B cell (primary cell): ENCODE measurements around the gene CRABP1. TPM values are rescaled to one million over a fixed set of nuclear protein-coding genes. Genes with fewer than 3 reads are reported as not detected.

Experiments used
- ATAC-seq: fragments of 200-7000 bp; cut with Tn5 transposase; one replicate; pipeline ENCODE4 v1.10.0; 2021; ENCODE audit warnings: low read depth, mild to moderate bottlenecking, moderate number of reproducible peaks, moderate library complexity
- CTCF ChIA-PET: fragments of 350-600 bp; sonication (Branson Sonifier 250); formaldehyde crosslinking; loops from one replicate; lab custom pipeline; 2021; ENCODE audit warnings: antibody characterized with exemption, inconsistent platforms; lab: Charles Lee
- POLR2A ChIA-PET: fragments of 350-600 bp; sonication (Branson Sonifier 250); formaldehyde crosslinking; loops from one replicate; lab custom pipeline; 2021; ENCODE audit warnings: antibody characterized with exemption; lab: Charles Lee
- DNase-seq: peaks from one replicate; pipeline ENCODE4 v3.0.0; 2013
- H2AFZ ChIP-seq: 2 replicates; pipeline ENCODE4 v1.6.1; 2012; ENCODE audit warnings: mild to moderate bottlenecking, low read depth, low read length; ENCODE audit not compliant: insufficient read depth, poor library complexity, severe bottlenecking
- H3K27ac ChIP-seq, 2 donors: 1 replicate in 1 of 2; 2 replicates in 1 of 2; pipeline ENCODE4 v1.5.1; 2012 to 2013; ENCODE audit warnings: low read length in 2 of 2, mild to moderate bottlenecking in 2 of 2, moderate library complexity in 1 of 2
- H3K27me3 ChIP-seq, 4 experiments: fragments of 200-600 bp in 1 of 4; sonication (generic) in 1 of 4; replicated peaks in 1 of 4; 1 replicate in 2 of 4; 2 replicates in 2 of 4; pipeline versions ENCODE4 v1.6.1 to v1.7.0; 2013 to 2016; ENCODE audit warnings: low read length in 3 of 4, mild to moderate bottlenecking in 2 of 4, mixed read lengths in 1 of 4, moderate library complexity in 1 of 4; ENCODE audit not compliant: insufficient read depth in 4 of 4, control insufficient read depth in 3 of 4; ENCODE audit errors: control extremely low read depth in 1 of 4
- H3K36me3 ChIP-seq, 2 experiments: replicated peaks in 1 of 2; 1 replicate in 1 of 2; 2 replicates in 1 of 2; pipeline versions ENCODE4 v1.6.1 to v1.7.1; 2013; ENCODE audit warnings: low read length in 1 of 2; ENCODE audit not compliant: insufficient read depth in 2 of 2, control insufficient read depth in 1 of 2; ENCODE audit errors: control extremely low read depth in 1 of 2, extremely low read depth in 1 of 2
- H3K4me1 ChIP-seq, 2 donors: fragments of 200-600 bp in 1 of 2; sonication (generic) in 1 of 2; 1 replicate in 1 of 2; 2 replicates in 1 of 2; pipeline versions ENCODE4 v1.5.1 to v1.6.1; 2013 to 2017; ENCODE audit warnings: low read length in 2 of 2; ENCODE audit not compliant: control insufficient read depth in 2 of 2, insufficient read depth in 2 of 2
- H3K4me2 ChIP-seq: replicated peaks from 2 replicates; pipeline ENCODE3; 2012; ENCODE audit warnings: mild to moderate bottlenecking, low read depth, low read length; ENCODE audit not compliant: poor library complexity, severe bottlenecking
- H3K4me3 ChIP-seq, 5 experiments: fragments of 200-600 bp in 1 of 5; sonication (generic) in 1 of 5; 1 replicate in 3 of 5; 2 replicates in 2 of 5; pipeline versions ENCODE4 v1.5.1 to v1.7.0; 2011 to 2016; ENCODE audit warnings: low read length in 4 of 5, mild to moderate bottlenecking in 4 of 5, low read depth in 2 of 5, control low read depth in 1 of 5, moderate library complexity in 1 of 5; ENCODE audit not compliant: insufficient read depth in 1 of 5; ENCODE audit errors: control extremely low read depth in 1 of 5, extremely low read depth in 1 of 5
- H3K79me2 ChIP-seq: fragments of 200-600 bp; sonication (generic); one replicate; pipeline ENCODE4 v1.6.0; 2016; ENCODE audit warnings: low read length; ENCODE audit not compliant: control insufficient read depth, insufficient read depth
- H3K9ac ChIP-seq: fragments of 200-600 bp; sonication (generic); 2 replicates; pipeline ENCODE4 v1.6.1; 2017; ENCODE audit warnings: mild to moderate bottlenecking, low read length, moderate library complexity
- H3K9me3 ChIP-seq, 3 donors: one replicate each; pipeline versions ENCODE4 v1.6.1 to v1.7.1; 2013; ENCODE audit warnings: low read length in 2 of 3; ENCODE audit not compliant: control insufficient read depth in 2 of 3, insufficient read depth in 1 of 3; ENCODE audit errors: control extremely low read depth in 1 of 3
- H4K20me1 ChIP-seq: 2 replicates; pipeline ENCODE4 v1.6.0; 2012; ENCODE audit warnings: mild to moderate bottlenecking, low read length; ENCODE audit not compliant: insufficient read depth, control insufficient read depth, poor library complexity, severe bottlenecking
- H3K27ac Mint-ChIP-seq: one replicate; pipeline ENCODE4 v1.8.0; 2021; ENCODE audit warnings: mixed read lengths
- H3K27me3 Mint-ChIP-seq: one replicate; pipeline ENCODE4 v1.8.0; 2021; ENCODE audit warnings: mixed read lengths
- H3K4me1 Mint-ChIP-seq: one replicate; pipeline ENCODE4 v1.8.0; 2021; ENCODE audit warnings: mixed read lengths
- H3K4me3 Mint-ChIP-seq: one replicate; pipeline ENCODE4 v1.8.0; 2021; ENCODE audit warnings: mixed read lengths
- H3K9me3 Mint-ChIP-seq: one replicate; pipeline ENCODE4 v1.8.0; 2022; ENCODE audit warnings: mixed read lengths; ENCODE audit not compliant: insufficient read depth
- CTCF ChIP-seq: fragments of 200-600 bp; IDR thresholded peaks from one replicate; pipeline ENCODE4 v1.8.0; 2022; ENCODE audit warnings: antibody characterized with exemption, mild to moderate bottlenecking
- EZH2 ChIP-seq: IDR thresholded peaks from 2 replicates; pipeline ENCODE4 v1.6.1; 2012; ENCODE audit warnings: borderline replicate concordance, low read depth, mild to moderate bottlenecking, moderate library complexity, low read length; ENCODE audit not compliant: insufficient read depth, poor library complexity, severe bottlenecking
- WGBS: methylation state at CpG from one replicate; pipeline ENCODE4 v1.1.5; 2013; ENCODE audit warnings: missing lambda C conversion rate; ENCODE audit not compliant: insufficient coverage; 5-methylcytosine and 5-hydroxymethylcytosine counted together
- intact Hi-C: fragments of 100-400 bp; cut with micrococcal nuclease; formaldehyde crosslinking; loops from one replicate; pipeline ENCODE4 v1.10.0; 2022
- polyA plus RNA-seq: library from polyadenylated mRNA; depleted of rRNA; stranded (reverse); fragments of >200 nt; gene quantifications from 2 replicates; pipeline ENCODE4 v1.2.3, GENCODE V29; 2012
- total RNA-seq, 2 donors: library from RNA; stranded (reverse); fragments of 120-200 nt in 1 of 2; gene quantifications; 1 replicate in 1 of 2; 2 replicates in 1 of 2; pipeline versions ENCODE4 v1.2.3 to v1.2.4, GENCODE V29; 2013 to 2022

Gene CRABP1
- total and polyA plus RNA-seq, 2 donors (not counting 1 experiment from before 2014, with no cell fraction given), result not detected

- intact Hi-C loops, result no loop called here
- Histone ChIP-seq H3K36me3 (no peaks in the 10 kb centered on the region), H3K79me2 (no peaks in the 10 kb centered on the region), H3K4me3 (no peak overlapping the region), H3K9me3 (no peaks in the 10 kb centered on the region), H3K27ac (no peak overlapping the region), H3K27me3 (peaks cover 0 to 14% (median 2%) of the 10 kb centered on the region in 4 experiments), H4K20me1 (no peaks in the 10 kb centered on the region), H3K4me1 (no peaks in the 10 kb centered on the region), H2AFZ (no peak overlapping the region), H3K9ac (no peak overlapping the region), H3K4me2 (no peak overlapping the region)
- POLR2A ChIA-PET, result no interaction called here
- no peaks in the 10 kb centered on the region for H3K4me1 Mint-ChIP-seq
- CTCF ChIA-PET, result no interaction called here
- DNase-seq, result no peak
- ATAC-seq, result no peak
- no peaks in the 10 kb centered on the region for H3K9me3 Mint-ChIP-seq
- no peak for TF ChIP-seq EZH2
- no peak for TF ChIP-seq CTCF
- H3K27me3 Mint-ChIP-seq, result peaks cover 22% of the 10 kb centered on the region
- 81% methylated on average over 8 of the region's 8 CpGs for WGBS
- H3K27ac Mint-ChIP-seq, result no peak overlapping the region
- no peak overlapping the region for H3K4me3 Mint-ChIP-seq
Measured at GRCh38 chr15:78362716-78363380, 22.7 kb downstream of the CRABP1 start.

- no peaks in the 10 kb centered on the region for H4K20me1 ChIP-seq
- H3K4me2 ChIP-seq, result no peak overlapping the region
- H3K36me3 ChIP-seq, result no peaks in the 10 kb centered on the region
- DNase-seq, result no peak
- no peak overlapping the region for H2AFZ ChIP-seq
- intact Hi-C loops, result no loop called here
- H3K27me3 Mint-ChIP-seq, result peaks cover 23% of the 10 kb centered on the region
- no peaks in the 10 kb centered on the region for H3K4me1 ChIP-seq
- no peak overlapping the region for H3K4me3 Mint-ChIP-seq
- no peak for ATAC-seq
- H3K27me3 ChIP-seq, result peaks cover 0 to 14% (median 2%) of the 10 kb centered on the region in 4 experiments
- ChIA-PET CTCF (no interaction called here), POLR2A (no interaction called here)
- H3K27ac ChIP-seq, result no peak overlapping the region
- no peaks in the 10 kb centered on the region for H3K9me3 ChIP-seq
- no peak overlapping the region for H3K27ac Mint-ChIP-seq
- no peak overlapping the region for H3K4me3 ChIP-seq
- no peaks in the 10 kb centered on the region for H3K9me3 Mint-ChIP-seq
- no peak for TF ChIP-seq EZH2
- TF ChIP-seq CTCF, result no peak
- WGBS, result 100% methylated on average over 6 of the region's 6 CpGs
- no peak overlapping the region for H3K9ac ChIP-seq
- H3K4me1 Mint-ChIP-seq, result no peaks in the 10 kb centered on the region
- H3K79me2 ChIP-seq, result no peaks in the 10 kb centered on the region
Measured at GRCh38 chr15:78363381-78363734, 23.2 kb downstream of the CRABP1 start.
